ENCODE measurements around the gene CFLAR. TPM values are rescaled to one million over a fixed set of nuclear protein-coding genes. Genes with fewer than 3 reads are reported as not detected.
A peak's percentile ranks its signal among the peaks of the same experiment; 100 is the strongest.

The CFLAR gene
- total RNA-seq, 1 donor from 2014 or later = 47.5 TPM

DNA sequence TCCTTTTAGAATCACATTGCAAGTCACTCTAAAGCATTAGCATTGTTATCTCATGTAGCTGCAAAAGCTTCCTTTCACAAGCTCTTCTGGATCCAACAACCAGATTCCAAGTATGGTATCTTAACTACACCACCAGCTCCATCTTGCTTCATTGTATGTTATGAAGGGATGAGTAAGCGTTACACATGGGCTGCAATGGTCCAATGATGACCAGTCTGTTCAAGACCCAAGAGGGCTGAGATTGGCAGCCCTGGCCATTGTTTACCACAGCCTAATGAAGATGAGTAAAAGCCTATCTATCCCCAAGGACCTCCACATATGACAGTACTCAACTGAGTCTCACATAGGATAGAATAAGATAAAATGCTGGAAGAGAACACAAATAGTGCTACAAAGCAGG lies 6.3 kb downstream of the CFLAR start:
- Histone ChIP-seq H3K4me2 (ENCODE audit: low read length) (no peak overlapping the region), H3K79me2 (ENCODE audit: insufficient read depth, low read length) (peaks cover 95% of the 10 kb centered on the region), H2AFZ (ENCODE audit: low read depth, low read length) (no peak overlapping the region), H3K9me3 (ENCODE audit: insufficient read depth, low read depth, low read length) (no peaks in the 10 kb centered on the region), H3K27ac (ENCODE audit: low read depth, low read length) (no peak overlapping the region), H3K9ac (ENCODE audit: low read length) (no peak overlapping the region), H4K20me1 (ENCODE audit: insufficient read depth, low read length) (no peaks in the 10 kb centered on the region), H3K4me3 (ENCODE audit: insufficient read depth, low read depth, low read length) (no peak overlapping the region), H3K4me1 (ENCODE audit: insufficient read depth, low read length) (peaks cover 34% of the 10 kb centered on the region), H3K36me3 (ENCODE audit: insufficient read depth, low read length) (no peaks in the 10 kb centered on the region), H3K27me3 (ENCODE audit: insufficient read depth, low read length) (no peaks in the 10 kb centered on the region)
- no peak for DNase-seq (ENCODE audit: low read depth)
- peaks cover 34% of the 10 kb centered on the region for H3K4me1 Mint-ChIP-seq (ENCODE audit: low read depth, unreplicated experiment)
- peak overlapping the region; percentile 2 for H3K27ac Mint-ChIP-seq (ENCODE audit: unreplicated experiment)
- peaks cover 6% of the 10 kb centered on the region for H3K9me3 Mint-ChIP-seq (ENCODE audit: unreplicated experiment)
- FAIRE-seq = no peak
- H3K27me3 Mint-ChIP-seq (ENCODE audit: low read depth, unreplicated experiment) = no peaks in the 10 kb centered on the region
- H3K4me3 Mint-ChIP-seq (ENCODE audit: unreplicated experiment) = no peak overlapping the region
- TF ChIP-seq CTCF (IDR thresholded peaks at IDR 0.05; ENCODE audit: insufficient read depth, low read depth, low read length) (no peak), EZH2 (IDR thresholded peaks at IDR 0.05; ENCODE audit: insufficient read depth, low read length) (no peak)
- peaks cover 1% of the 10 kb centered on the region for H3K36me3 Mint-ChIP-seq (ENCODE audit: low read depth, unreplicated experiment)

DNA sequence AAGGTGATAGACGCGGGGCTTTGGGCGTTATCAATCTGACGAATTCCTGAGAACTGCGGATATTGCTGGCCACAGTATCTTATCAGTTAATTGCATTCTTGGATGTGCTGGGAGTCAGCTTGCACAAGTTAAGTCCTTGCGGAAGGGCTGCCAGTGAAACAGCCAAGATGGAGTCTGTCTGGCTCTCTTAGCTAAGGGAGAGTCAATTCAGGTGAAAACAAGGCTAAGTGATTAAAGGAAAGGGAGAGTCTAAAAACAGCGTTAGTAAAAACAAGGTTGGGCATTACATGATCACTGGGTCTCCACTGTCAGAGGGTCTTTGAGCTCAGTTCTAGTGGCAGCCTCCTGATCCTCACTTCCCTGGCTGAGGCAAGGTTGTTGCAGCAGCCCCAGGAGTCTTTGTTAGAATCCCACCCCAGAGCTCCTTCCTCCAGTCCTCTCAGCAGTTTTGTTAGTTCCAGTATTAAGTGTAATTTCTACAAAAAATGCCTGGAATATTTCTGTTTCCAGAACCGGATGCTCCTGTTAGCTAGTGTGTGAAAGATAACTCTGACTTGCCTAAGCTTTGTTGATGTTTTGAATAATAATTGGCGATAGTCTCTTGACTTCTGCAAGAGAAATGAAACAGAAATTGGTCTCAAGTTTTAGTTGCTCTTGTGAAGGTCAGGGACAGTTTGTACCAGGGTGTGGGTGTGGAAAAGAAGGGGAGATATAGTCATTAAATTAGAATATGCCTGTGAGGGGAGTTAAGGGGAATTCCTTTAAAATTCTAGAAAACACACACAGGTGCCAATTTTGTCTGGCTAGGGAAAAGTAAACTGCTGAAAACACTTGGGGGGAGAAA lies 10.6 kb downstream of the CFLAR start:
- Mint-ChIP-seq H3K36me3 (ENCODE audit: low read depth, unreplicated experiment) (peaks cover 1% of the 10 kb centered on the region), H3K27me3 (ENCODE audit: low read depth, unreplicated experiment) (no peaks in the 10 kb centered on the region), H3K4me1 (ENCODE audit: low read depth, unreplicated experiment) (peaks cover 62% of the 10 kb centered on the region), H3K4me3 (ENCODE audit: unreplicated experiment) (no peak overlapping the region), H3K9me3 (ENCODE audit: unreplicated experiment) (no peaks in the 10 kb centered on the region), H3K27ac (ENCODE audit: unreplicated experiment) (peak overlapping the region; percentile 93)
- DNase-seq (ENCODE audit: low read depth) (peak; percentile 59), FAIRE-seq (no peak)
- H3K9ac ChIP-seq (ENCODE audit: low read length) = peak overlapping the region; percentile 68
- TF ChIP-seq EZH2 (IDR thresholded peaks at IDR 0.05; ENCODE audit: insufficient read depth, low read length) (no peak), CTCF (IDR thresholded peaks at IDR 0.05; ENCODE audit: insufficient read depth, low read depth, low read length) (no peak)
- H3K36me3 ChIP-seq (ENCODE audit: insufficient read depth, low read length) = no peaks in the 10 kb centered on the region
- peak overlapping the region; percentile 98 for H3K27ac ChIP-seq (ENCODE audit: low read depth, low read length)
- H3K27me3 ChIP-seq (ENCODE audit: insufficient read depth, low read length) = no peaks in the 10 kb centered on the region
- peak overlapping the region; percentile 72 for H3K4me2 ChIP-seq (ENCODE audit: low read length)
- H2AFZ ChIP-seq (ENCODE audit: low read depth, low read length) = no peak overlapping the region
- H3K4me3 ChIP-seq (ENCODE audit: insufficient read depth, low read depth, low read length) = peak overlapping the region; percentile 3
- H3K4me1 ChIP-seq (ENCODE audit: insufficient read depth, low read length) = peaks cover 58% of the 10 kb centered on the region
- H3K79me2 ChIP-seq (ENCODE audit: insufficient read depth, low read length) = peaks cover 76% of the 10 kb centered on the region
- H4K20me1 ChIP-seq (ENCODE audit: insufficient read depth, low read length) = no peaks in the 10 kb centered on the region
- no peaks in the 10 kb centered on the region for H3K9me3 ChIP-seq (ENCODE audit: insufficient read depth, low read depth, low read length)

- Histone ChIP-seq H2AFZ (ENCODE audit: low read depth, low read length) (no peak overlapping the region), H3K9me3 (ENCODE audit: insufficient read depth, low read depth, low read length) (no peaks in the 10 kb centered on the region), H3K27me3 (ENCODE audit: insufficient read depth, low read length) (no peaks in the 10 kb centered on the region), H4K20me1 (ENCODE audit: insufficient read depth, low read length) (no peaks in the 10 kb centered on the region), H3K9ac (ENCODE audit: low read length) (peak overlapping the region; percentile 68), H3K4me3 (ENCODE audit: insufficient read depth, low read depth, low read length) (peak overlapping the region; percentile 15), H3K4me1 (ENCODE audit: insufficient read depth, low read length) (peaks cover 60% of the 10 kb centered on the region), H3K36me3 (ENCODE audit: insufficient read depth, low read length) (no peaks in the 10 kb centered on the region), H3K79me2 (ENCODE audit: insufficient read depth, low read length) (peaks cover 76% of the 10 kb centered on the region), H3K4me2 (ENCODE audit: low read length) (peak overlapping the region; percentile 72), H3K27ac (ENCODE audit: low read depth, low read length) (peak overlapping the region; percentile 98)
- DNase-seq (ENCODE audit: low read depth) (no peak), FAIRE-seq (no peak)
- Mint-ChIP-seq H3K9me3 (ENCODE audit: unreplicated experiment) (no peaks in the 10 kb centered on the region), H3K27me3 (ENCODE audit: low read depth, unreplicated experiment) (no peaks in the 10 kb centered on the region), H3K36me3 (ENCODE audit: low read depth, unreplicated experiment) (peaks cover 1% of the 10 kb centered on the region), H3K4me1 (ENCODE audit: low read depth, unreplicated experiment) (peaks cover 67% of the 10 kb centered on the region), H3K27ac (ENCODE audit: unreplicated experiment) (peak overlapping the region; percentile 71), H3K4me3 (ENCODE audit: unreplicated experiment) (no peak overlapping the region)
- TF ChIP-seq EZH2 (IDR thresholded peaks at IDR 0.05; ENCODE audit: insufficient read depth, low read length) (no peak), CTCF (IDR thresholded peaks at IDR 0.05; ENCODE audit: insufficient read depth, low read depth, low read length) (no peak)
These were observed 11.2 kb downstream of the CFLAR start for GRCh38 chr2:201127152-201127511.

All from astrocyte (in vitro differentiated cells and primary cell).